HepG2 (cell line): ENCODE measurements around the gene HK2. TPM values are rescaled to one million over a fixed set of nuclear protein-coding genes. Genes with fewer than 3 reads are reported as not detected.
A peak's percentile ranks its signal among the peaks of the same experiment; 100 is the strongest.

Experiments used
- ATRX ChIP-seq: sonication (generic); formaldehyde crosslinking; IDR thresholded peaks from 2 replicates; pipeline ENCODE4 v1.4.0; 2020; ENCODE audit warnings: missing genetic modification reagents, borderline replicate concordance
- ETV5 ChIP-seq: IDR thresholded peaks from 2 replicates; pipeline ENCODE4 v1.6.1; 2018; ENCODE audit warnings: missing biosample characterization, missing genetic modification reagents, inconsistent platforms, borderline replicate concordance
- GLI4 ChIP-seq: sonication (generic); formaldehyde crosslinking; IDR thresholded peaks from 2 replicates; pipeline ENCODE4 v1.5.1; 2020; ENCODE audit warnings: missing genetic modification reagents, mild to moderate bottlenecking, moderate library complexity, borderline replicate concordance
- HDAC2 ChIP-seq: sonication (generic); formaldehyde crosslinking; IDR thresholded peaks from 2 replicates; pipeline ENCODE4 v1.4.0; 2020; ENCODE audit warnings: missing genetic modification reagents
- HMGA1 ChIP-seq: sonication (generic); formaldehyde crosslinking; conservative IDR thresholded peaks from 2 replicates; pipeline ENCODE4 v1.4.0; 2020; ENCODE audit warnings: missing genetic modification reagents
- KDM5B ChIP-seq: sonication (generic); formaldehyde crosslinking; IDR thresholded peaks from 2 replicates; pipeline ENCODE4 v1.4.0; 2020; ENCODE audit warnings: missing genetic modification reagents, mild to moderate bottlenecking, borderline replicate concordance
- MAFK ChIP-seq, 2 experiments: IDR thresholded peaks in 1 of 2; conservative IDR thresholded peaks in 1 of 2; 2 replicates each; pipeline ENCODE4 v1.6.1; 2011; ENCODE audit warnings: improper control_type of control experiment in 2 of 2, low read length in 2 of 2
- NAIF1 ChIP-seq: sonication (generic); formaldehyde crosslinking; IDR thresholded peaks from 2 replicates; pipeline ENCODE4 v1.5.0; 2020; ENCODE audit warnings: mild to moderate bottlenecking, missing genetic modification reagents, borderline replicate concordance
- PLRG1 ChIP-seq: fragments of 450-650 bp; conservative IDR thresholded peaks from 2 replicates; pipeline ENCODE4 v1.6.1; 2016
- POLR2AphosphoS5 ChIP-seq: IDR thresholded peaks from 2 replicates; pipeline ENCODE4 v1.6.1; 2012; ENCODE audit warnings: low read depth, low read length
- SAP130 ChIP-seq: IDR thresholded peaks from 2 replicates; pipeline ENCODE4 v1.6.1; 2016; ENCODE audit warnings: low read depth
- TAF15 ChIP-seq: fragments of 200-400 bp; formaldehyde crosslinking; IDR thresholded peaks from one replicate; pipeline ENCODE4 v1.6.1; 2018; ENCODE audit warnings: mild to moderate bottlenecking, low read depth, low read length; ENCODE audit not compliant: poor library complexity, severe bottlenecking
- THRA ChIP-seq: sonication (generic); formaldehyde crosslinking; IDR thresholded peaks from 2 replicates; pipeline ENCODE4 v1.4.0; 2020; ENCODE audit warnings: missing genetic modification reagents, borderline replicate concordance
- ZBTB25 ChIP-seq: IDR thresholded peaks from 2 replicates; pipeline ENCODE4 v1.6.1; 2018; ENCODE audit warnings: missing genetic modification reagents
- ZMAT5 ChIP-seq: sonication (generic); formaldehyde crosslinking; IDR thresholded peaks from 2 replicates; pipeline ENCODE4 v1.5.0; 2020; ENCODE audit warnings: mild to moderate bottlenecking, low read depth, missing genetic modification reagents, borderline replicate concordance
- ZNF10 ChIP-seq: sonication (generic); formaldehyde crosslinking; IDR thresholded peaks from 2 replicates; pipeline ENCODE4 v1.4.0; 2020; ENCODE audit warnings: mild to moderate bottlenecking, low read depth, missing genetic modification reagents, borderline replicate concordance
- ZNF260 ChIP-seq: sonication (generic); formaldehyde crosslinking; IDR thresholded peaks from 2 replicates; pipeline ENCODE4 v1.4.0; 2020; ENCODE audit warnings: missing genetic modification reagents, low read depth, mild to moderate bottlenecking, borderline replicate concordance
- ZNF609 ChIP-seq: sonication (generic); formaldehyde crosslinking; IDR thresholded peaks from 2 replicates; pipeline ENCODE4 v1.4.0; 2020; ENCODE audit warnings: mild to moderate bottlenecking, missing genetic modification reagents, borderline replicate concordance
- ZNF7 ChIP-seq: IDR thresholded peaks from 2 replicates; pipeline ENCODE4 v1.6.1; 2016; ENCODE audit warnings: missing biosample characterization, missing genetic modification reagents
- ZNF883 ChIP-seq: sonication (generic); formaldehyde crosslinking; IDR thresholded peaks from 2 replicates; pipeline ENCODE4 v1.5.1; 2020; ENCODE audit warnings: mild to moderate bottlenecking, missing genetic modification reagents; ENCODE audit errors: not compliant biosample characterization
- polyA plus RNA-seq, 8 experiments: library from polyadenylated mRNA; depleted of rRNA in 3 of 8; stranded (reverse) in 7 of 8; unstranded in 1 of 8; fragments of >200 nt; fragmentation: Illumina TruSeq in 4 of 8; extraction: Trizol in 4 of 8; gene quantifications; 2 replicates each; pipeline versions ENCODE4 v1.2.1 to v1.2.3, GENCODE V29; 2011 to 2016; ENCODE audit warnings: low read depth in 4 of 8, missing spikeins in 1 of 8, mixed read lengths in 1 of 8; ENCODE audit not compliant: insufficient read depth in 1 of 8
- total RNA-seq, 5 experiments: library from RNA; depleted of rRNA; stranded (reverse); fragments of >200 nt; fragmentation: Illumina TruSeq; extraction: Trizol; gene quantifications; 2 replicates each; pipeline ENCODE4 v1.2.3, GENCODE V29; 2016; ENCODE audit warnings: low read depth in 1 of 5

The HK2 gene
- total and polyA plus RNA-seq, 2 of the 13 experiments (the other 11 are each of a cell fraction or from before 2014, with no cell fraction given) = 13.2 to 101 TPM

GRCh38 chr2:74857215-74857614 lies 23.3 kb downstream of the HK2 start (continued):
- TF ChIP-seq ZNF609 (CRISPR knock-in tag) (no peak), THRA (no peak), ZMAT5 (CRISPR knock-in tag) (no peak), ETV5 (CRISPR knock-in tag) (no peak), HDAC2 (CRISPR knock-in tag) (no peak), HMGA1 (CRISPR knock-in tag) (no peak), SAP130 (CRISPR knock-in tag) (no peak), ZNF7 (CRISPR knock-in tag) (no peak), POLR2AphosphoS5 (peak; percentile 23; the same call in 1 of the 2 replicates), PLRG1 (no peak), NAIF1 (no peak), MAFK (conservative IDR thresholded peaks at IDR 0.05 in 1 of 2, IDR thresholded peaks at IDR 0.05 in 1 of 2; ENCODE audit: low read length in 2 of 2) (peak; percentile 77 to 79), ZNF10 (no peak), TAF15 (no peak), ZNF260 (no peak), GLI4 (no peak), KDM5B (CRISPR knock-in tag) (no peak), ATRX (CRISPR knock-in tag) (no peak), ZBTB25 (CRISPR knock-in tag) (no peak), ZNF883 (CRISPR knock-in tag) (no peak)
- TF ChIP-seq, all 625 proteins: peak for 4
